GM18870 (cell line): ENCODE results near the gene NEURL2.

Source experiments
- ATAC-seq: cut with Tn5 transposase; IDR thresholded peaks from one replicate; pipeline ENCODE4 v1.9.1; 2021; ENCODE audit warnings: moderate library complexity; ENCODE audit not compliant: unreplicated experiment

NEURL2 gene

DNA sequence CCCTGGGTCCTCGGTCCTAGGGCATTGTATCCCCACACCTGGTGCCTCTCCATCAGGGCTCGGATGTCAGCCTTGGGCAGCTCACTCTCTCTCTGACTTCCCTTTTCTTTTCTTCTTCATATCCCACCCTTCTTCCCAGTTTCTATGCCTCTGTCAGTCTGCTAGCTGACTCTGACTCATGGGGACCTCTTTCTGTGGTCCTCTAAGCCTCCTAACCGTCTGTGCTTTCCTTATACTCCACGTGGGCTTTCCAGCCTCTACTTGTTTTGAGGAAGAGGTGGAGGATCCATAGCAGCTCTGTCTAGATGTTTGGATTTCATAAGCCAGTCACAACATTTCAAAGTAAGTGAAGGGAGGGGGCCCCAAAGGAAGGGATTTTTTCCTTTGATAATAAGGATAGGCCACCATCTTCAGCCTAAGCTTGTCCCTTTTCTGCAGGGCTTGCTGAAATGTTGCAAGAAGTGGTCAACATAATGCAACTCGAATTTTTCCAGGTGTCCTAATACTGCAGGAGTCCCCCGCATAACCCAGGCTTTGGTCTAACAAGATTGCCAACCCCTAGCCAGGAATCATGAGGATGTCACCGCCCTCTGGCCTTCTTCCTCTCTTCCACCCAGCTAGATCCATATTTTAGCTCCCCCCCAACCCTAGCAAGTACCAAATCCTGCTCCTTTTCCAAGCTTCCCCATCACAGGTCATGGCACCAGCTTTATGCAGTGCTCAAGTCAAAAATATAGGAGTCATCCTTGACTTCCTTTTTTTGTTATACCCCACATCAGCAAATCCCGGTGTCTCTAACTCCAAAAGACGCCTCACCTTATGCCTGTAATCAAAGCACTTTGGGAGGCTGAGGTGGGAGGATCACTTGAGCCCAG is 29.7 kb upstream of the NEURL2 start:
- ATAC-seq, result no peak

DNA sequence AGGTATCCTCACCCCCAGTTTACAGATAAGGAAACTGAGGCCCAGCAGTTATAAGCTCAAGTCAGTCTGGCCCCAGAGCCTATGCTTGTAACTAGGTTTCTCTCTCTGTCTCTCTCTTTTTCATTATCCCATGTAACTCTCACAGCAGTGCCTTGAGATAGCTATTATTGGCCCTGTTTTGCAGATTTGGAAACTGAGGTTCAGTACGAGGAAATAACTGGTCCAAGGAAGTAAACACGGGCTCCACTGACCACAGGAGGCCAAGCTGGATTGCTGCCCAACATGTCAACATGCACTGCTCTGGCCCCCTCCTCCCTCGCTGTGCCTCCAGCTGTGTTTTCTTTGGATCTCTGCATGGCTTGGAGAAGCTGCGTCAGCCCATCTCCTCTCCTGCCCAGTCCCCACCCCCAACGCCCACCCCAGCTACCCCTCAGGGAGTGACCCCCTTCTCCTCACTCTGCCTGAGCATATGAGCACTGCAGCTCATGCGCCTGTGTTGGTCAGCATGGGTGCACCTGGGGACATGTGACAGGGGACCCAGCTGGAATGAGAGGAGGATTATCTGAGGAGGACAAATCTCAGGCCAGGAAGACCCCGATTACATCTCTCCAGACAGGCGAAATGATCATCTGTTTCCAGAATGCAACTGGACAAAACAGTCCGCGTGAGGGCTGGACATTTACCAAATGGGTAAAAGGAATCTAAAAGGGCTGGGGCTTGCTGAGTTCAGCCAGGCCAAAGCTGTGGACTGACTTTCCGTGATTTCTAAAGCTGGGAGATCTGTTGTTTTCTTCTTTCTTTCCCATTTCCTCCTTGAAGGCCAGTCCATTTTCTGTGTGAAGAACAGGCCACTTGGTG is 28.8 kb upstream of the NEURL2 start:
- ATAC-seq, result no peak

DNA sequence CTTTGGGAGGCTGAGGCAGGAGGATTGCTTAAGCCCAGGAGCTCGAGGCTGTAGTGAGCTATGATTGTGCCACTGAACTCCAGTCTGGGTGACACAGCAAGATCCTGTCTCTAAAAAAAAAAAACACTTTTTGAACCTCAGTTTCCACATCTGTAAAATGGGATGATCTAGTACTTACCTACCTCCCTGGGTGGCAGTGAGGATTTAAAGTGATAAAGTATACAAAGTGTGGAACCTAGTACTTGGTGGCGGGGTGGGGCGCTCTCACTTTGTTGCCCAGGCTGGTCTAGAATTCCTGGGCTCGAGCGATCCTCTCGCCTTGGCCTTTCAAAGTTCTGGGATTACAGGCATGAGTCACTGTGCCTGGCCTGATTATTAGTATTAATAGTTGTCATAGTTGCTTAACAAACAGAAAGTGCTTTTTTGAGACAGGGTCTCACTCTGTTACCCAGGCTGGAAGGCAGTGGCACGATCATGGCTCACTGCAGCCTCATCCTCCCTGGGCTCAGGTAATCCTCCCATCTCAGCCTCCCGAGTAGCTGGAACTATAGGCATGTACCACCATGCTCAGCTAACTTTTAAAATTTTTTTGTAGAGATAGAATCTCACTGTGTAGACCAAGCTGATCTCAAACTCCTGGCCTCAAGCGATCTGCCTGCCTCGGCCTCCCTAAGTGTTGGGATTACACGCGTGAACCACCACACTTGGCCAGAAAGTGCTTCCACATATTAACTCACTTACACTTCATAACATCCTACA is 27.9 kb upstream of the NEURL2 start:
- no peak for ATAC-seq

DNA sequence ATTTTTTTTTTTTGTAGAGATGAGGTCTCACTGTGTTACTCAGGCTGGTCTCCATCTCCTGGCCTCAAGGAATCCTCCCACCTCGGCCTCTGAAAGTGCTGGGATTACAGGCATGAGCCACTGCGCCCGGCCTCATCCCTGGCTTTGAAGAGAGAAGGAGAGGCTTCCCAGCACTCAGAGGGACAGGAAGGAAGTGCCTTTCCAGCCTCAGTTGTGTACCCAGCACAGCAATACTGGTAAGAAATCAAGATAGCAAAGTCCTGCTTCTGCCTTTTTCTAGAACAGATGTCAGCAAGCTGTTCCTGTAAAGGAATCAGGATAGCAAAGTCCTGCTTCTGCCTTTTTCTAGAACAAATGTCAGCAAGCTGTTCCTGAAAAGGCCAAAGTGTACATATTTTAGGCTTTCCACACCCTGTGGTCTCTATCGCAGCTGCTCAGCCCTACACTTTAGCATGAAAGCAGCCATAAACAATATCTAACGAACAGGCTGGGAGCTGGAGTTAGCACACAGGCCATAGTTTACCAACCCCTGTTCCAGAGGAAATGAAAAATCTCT is 27.3 kb upstream of the NEURL2 start:
- no peak for ATAC-seq

DNA sequence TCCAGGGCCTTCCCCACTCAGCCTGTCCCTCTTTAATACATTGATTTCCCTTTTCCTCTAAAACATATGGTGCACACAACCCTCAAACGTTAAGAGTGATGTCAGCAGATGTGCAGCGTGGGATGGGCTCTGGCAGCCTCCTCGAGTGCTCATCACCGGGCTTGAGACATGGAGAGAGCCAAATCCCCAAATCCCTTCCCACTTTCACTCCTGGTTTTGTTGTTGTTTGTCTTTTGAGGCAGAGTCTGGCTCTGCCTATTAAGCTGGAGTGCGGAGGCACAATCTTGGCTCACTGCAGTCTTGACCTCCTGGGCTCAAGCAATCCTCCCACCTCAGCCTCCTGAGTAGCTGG is 26.8 kb upstream of the NEURL2 start:
- ATAC-seq, result no peak

DNA sequence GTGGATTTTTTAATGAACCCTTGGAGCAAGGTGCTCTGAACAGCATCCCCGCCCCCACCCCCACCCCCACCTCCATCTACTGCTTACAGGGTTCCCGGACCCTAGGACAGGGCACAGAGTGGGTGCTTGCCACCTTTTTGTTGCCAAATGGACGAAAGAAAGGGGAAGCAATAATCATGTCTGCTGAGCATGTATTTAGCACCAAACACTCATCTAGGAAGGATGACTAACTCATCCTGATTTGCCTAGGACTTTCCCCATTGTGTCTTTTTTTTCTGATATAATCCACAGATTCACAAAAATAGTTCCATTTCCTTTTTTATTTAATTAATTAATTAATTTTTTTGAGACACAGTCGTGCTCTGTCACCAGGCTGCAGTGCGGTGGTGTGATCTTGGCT is 22.1 kb upstream of the NEURL2 start:
- ATAC-seq, result no peak

DNA sequence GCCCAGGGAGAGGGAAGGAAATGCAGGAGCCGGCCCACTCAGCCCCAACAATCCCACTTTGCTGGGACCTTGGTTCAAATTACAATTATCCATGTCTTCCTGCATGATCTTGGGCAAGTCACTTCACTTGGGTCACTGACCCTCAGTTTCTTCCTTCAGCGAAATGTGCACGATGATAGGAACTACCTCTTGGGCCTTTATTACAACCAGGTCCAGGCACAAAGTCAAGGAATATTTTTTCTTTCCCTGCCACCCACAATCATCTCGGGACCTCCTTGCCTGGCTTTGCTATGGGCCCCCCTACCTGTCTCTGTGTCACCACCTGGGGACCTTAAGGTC is 21.3 kb upstream of the NEURL2 start:
- no peak for ATAC-seq

DNA sequence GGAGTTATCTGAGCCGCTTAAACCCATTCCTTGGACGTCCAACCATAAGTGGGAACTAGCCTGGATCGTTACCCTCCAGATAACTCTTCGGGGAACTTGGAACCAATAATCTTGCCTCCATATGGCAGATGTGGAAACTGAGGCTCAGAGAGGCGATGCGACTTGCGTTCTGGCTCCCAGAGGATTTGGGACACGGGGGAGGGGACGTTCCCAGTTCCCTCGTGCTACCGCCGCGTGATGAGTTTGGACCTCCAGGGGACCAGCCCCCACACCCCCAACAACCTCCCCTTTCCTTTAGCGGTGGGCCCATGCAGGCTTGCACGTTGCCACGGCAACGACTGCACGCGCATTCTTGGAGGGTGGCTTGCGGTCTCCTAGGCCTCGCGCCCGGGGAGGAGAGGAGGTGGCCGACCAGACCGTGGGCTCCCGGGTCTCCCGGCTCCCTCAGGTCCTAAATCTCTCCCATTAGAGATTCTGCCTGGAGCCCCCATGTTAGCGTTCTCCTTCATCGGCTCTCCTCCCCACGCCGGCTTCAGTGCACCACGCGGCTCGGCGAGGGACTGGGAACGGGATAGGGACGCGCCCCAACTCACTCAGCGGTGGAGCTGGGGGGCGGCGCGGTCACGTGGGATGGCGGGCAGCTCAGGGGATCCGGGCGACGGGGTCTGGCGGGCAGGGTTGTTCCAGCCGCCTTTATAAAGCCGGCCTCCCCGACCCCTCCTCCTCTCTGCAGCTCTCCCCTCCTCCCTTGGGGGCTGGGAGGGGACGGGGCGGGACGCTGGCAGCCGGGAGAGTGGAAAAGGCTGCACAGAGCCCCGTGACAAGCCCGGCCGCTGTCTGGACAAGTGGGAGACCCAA is 20.7 kb upstream of the NEURL2 start, which contains the start of gene PLTP:
PLTP (minus strand) TSS at position 670 of the 858 bp plus-strand sequence. CDS start 703 bp downstream, outside the sequence.
- ATAC-seq, result no peak

DNA sequence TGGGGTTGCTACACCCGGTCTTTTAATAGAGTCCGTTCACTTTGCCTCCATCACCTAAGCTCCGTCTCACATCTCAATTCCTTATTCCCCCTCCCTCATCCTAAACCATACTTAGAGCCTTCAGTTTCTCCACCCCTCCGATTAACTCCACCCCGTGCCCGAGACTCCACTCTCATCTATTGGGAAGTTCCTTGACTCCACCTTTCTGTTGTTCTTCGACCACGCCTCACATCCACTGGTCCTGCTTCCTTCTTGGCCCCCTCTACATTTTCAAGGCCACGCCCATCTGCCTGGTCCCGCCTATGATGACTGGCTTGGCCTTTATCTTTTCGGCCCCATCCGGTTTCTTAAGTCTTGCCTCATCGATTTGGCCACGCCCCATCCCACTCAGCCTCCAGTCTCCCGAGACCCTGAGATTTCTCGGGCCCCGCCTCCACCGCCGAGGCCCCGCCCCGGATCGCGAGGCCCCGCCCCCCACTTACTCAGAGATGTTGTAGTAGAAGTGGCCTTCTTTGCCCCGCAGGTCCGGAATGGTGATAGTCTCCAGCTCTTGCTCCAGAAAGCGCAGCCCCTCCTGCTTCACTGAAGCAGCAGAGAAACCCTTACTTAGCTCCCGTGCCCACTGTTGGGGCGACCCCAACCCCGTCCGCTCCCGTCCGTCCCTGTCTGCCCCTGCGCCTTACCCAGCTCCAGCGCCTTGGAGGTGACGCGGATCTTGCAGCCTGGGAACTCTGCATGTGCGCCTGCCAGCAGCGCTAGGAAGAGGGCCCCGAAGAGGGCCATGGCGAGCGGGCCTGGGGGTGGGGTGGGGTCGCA is 19.9 kb upstream of the NEURL2 start:
- peak; percentile 85 for ATAC-seq

DNA sequence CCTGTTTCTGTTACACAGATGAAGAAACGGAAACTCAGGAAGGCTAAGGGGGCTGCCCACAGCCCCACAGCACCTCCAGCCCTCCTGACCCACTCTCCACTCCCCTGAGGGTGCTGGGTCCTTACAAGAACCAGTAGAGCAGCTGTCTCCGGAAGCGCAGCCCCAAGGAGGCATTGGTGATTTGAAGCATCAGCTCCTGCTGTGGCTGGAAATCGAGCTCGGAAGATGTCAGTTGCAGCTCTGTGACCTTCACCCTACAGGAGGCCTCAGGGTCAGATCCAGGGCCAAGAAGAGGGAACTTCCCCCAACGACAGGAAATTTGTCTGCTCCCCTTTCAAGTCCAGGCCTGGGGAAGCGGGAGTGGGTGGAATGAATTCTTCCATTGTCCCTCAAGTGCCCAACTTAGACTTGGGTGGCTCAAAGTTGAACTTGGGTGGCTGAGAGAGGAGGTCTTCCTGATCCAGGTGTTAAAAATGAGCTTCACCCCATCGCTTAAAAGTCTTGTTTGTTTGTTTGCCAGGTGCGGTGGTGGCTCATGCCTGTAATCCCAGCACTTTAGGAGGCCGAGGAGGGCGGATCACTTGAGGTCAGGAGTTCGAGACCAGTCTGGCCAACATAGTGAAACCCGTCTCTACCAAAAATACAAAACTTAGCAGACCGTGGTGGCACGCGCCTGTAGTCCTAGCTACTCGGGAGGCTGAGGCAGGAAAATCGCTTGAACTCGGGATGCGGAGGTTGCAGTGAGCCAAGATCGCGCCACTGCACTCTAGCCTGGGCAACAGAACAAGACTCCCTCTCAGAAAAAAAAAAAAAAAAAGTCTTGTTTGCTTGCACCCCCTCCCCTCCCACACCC is 19.0 kb upstream of the NEURL2 start:
- no peak for ATAC-seq

DNA sequence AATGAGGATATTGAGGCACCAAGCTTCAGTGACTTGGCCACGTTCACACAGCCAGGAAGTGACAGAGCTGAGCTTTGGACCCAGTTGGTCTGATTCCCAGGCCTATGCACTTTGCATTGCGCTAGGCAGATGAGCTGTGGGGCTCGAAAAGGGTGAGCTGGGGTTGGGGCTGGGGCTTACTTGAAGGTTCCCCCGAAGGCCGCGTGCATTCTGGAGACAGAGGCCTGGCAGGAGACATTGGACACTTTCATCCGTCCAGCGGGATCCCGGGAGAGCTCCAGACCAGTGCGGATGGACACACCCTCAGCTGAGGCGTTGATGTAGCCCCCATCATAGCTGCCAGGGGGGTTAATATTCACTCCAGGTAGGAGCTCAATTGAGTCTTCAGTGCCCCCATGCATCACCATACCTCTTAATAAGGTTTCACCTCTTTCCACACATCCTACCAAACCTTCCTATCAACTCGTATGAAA is 18.4 kb upstream of the NEURL2 start:
- no peak for ATAC-seq

DNA sequence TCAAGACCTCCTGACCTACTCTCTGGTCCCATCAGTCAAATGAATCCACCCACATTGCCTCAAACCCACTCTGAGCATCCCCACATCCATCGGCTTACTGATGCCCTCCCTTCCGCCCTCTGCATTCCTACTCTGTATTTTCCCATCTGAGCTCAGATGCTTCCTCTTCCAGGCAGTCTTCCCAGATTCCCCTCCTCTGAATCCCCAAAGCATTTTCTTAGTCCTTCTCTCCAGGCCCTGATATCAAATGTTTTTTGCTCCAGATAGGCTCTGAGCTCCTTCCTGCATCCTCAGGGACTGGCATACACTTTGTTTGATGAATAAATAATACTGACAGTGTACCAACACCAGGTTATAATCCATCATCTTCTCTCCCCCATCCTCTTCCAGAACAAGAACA is 17.1 kb upstream of the NEURL2 start:
- no peak for ATAC-seq

DNA sequence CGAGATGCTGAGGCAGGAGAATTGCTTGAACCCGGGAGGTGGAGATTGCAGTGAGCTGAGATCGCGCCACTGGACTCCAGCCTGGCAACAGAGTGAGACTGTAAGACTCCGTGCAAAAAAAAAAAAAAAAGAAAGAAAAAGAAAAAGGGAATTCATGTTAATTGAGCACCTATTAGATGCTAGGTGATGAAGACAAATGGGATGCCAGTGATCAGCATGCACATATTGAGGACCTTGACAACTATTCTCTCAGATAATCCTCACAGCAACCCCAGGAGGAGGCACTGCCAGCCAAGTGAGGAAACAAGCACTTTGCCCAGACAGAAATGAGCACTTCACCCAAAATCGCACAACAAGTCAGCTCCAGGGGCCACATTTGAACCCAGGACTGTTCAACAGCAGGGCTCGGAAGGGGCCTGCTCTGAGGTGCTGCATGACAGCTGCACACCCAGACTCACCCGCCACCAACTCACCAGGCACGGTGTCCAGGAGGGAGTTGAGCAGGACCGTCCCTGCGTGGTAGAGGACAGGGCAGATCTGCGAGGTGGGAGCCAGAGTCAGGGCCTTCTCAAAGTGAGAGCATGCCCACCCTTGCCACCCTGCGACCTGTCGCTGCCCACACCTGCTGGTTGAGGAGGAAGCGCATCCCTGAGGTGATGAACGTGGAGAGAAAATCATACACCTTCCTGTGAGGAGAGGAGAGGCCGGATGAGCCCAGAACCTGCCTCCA is 16.4 kb upstream of the NEURL2 start:
- ATAC-seq, result no peak

DNA sequence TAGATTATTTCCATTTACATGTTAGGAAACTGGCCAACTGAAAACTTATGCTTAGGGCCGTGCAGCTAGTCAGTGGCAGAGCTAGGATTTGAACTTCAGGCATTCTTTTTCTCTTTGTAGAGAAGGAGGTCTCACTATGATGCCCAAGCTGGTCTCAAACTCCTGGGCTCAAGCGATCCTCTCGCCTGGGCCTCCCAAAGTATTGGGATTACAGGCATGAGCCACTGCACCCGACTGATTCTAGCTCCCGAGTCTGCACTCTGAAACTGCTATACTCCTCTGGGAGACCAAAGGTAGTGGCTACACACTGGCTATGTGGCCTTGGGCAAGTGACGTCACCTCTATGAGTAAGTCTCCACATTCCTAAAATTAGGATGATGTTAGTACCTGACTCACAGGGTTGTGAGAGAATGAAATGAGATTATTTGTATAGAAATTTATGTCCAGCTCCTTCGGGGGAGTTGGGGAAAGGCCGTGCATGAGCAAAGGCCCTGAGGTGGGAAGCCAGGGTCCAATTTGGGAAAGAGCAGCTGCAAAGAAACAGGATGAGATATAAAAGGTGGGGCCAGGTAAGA is 14.6 kb upstream of the NEURL2 start:
- ATAC-seq, result no peak

DNA sequence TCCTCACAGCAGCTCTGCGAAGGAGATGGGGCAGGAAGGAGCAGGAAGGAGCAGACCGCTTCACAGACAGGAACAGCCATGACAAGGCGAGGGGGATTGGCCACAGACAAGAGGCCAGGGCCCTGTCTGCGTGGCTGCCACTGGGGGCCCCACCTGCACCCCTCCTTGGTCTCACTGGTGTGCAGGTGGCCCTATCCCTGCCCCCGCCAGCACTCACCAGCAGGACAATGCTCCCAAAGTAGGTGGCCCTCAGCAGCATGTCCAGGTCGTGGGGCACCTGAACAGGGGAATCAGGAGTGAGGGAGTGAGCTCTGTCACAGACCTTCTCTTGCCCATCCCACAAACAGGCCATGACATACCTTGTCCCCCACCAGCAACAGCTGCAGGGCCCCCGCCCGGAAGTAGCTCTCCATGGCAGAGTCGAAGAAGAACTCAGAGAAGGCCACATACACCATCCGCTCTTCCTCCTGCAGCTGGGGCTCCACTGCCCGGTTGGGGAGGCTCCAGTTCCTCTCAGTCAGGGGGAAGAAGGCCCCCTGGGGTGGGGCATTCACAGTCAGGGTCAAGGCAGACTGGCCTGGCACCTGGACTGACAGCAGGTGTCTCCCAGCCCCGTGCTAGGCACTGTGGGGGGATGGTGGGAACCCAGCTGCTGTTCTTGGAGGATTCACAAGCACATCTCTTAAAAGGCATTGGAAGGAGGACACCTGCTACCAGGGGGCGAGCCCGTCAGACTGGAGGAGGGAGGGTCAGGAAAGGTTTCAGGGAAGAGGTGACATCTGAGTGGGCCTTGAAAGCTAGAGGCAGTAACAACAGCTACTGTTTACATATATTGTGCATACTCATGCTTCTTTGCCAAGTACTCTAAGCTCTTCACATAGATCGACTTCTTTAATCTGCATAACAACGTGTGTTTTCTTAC is 13.8 kb upstream of the NEURL2 start:
- ATAC-seq, result no peak

DNA sequence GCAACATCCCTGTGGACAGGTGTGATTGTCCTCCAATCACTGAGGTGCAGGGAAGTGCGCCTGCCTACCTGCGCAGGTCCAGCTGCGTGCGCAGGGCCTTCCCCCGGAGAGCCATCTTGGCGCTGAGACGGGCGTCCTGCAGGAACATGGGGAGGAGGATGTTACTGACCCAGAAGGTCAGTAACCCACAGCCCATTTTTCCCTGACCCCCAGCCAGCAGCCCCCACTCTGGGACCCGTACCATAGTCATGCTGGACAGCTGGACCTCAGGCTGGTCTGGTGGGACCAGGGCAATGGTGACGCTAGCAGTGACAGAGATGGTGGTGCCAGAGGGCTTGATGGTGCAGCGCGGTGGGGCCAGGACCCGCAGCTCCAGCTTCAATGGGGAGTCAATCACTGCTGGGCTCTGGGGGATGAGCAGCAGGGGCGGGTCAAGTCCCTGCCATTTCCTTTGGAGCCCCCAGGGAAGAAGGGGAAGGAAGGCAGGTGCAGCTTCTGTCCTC is 11.2 kb upstream of the NEURL2 start:
- ATAC-seq, result no peak
